K562 (cell line): Measurements from ENCODE around the gene POLD1. TPM values are rescaled to one million over a fixed set of nuclear protein-coding genes. Genes with fewer than 3 reads are reported as not detected.
A peak's percentile ranks its signal among the peaks of the same experiment; 100 is the strongest.

Source experiments
- ARHGAP35 ChIP-seq: fragments of 450-650 bp; IDR thresholded peaks from 2 replicates; pipeline ENCODE4 v1.6.1; 2018; ENCODE audit not compliant: partially characterized antibody
- CREM ChIP-seq: IDR thresholded peaks from 2 replicates; pipeline ENCODE4 v1.6.1; 2014; ENCODE audit warnings: antibody characterized with exemption, low read depth
- ETV1 ChIP-seq: fragments of 450-650 bp; conservative IDR thresholded peaks from 2 replicates; pipeline ENCODE4 v1.6.1; 2016; ENCODE audit warnings: missing genetic modification characterization, control low read depth, low read depth, missing compliant biosample characterization
- HNRNPK ChIP-seq: fragments of 200-400 bp; formaldehyde crosslinking; IDR thresholded peaks from one replicate; pipeline ENCODE4 v1.6.1; 2018; ENCODE audit warnings: mild to moderate bottlenecking, low read depth, low read length; ENCODE audit not compliant: poor library complexity, severe bottlenecking
- JUN ChIP-seq, 2 experiments: sonication (generic) in 1 of 2; formaldehyde crosslinking in 1 of 2; IDR thresholded peaks; 2 replicates each; pipeline versions ENCODE4 v1.6.1 to v1.8.0; 2012 to 2022; ENCODE audit warnings: borderline replicate concordance in 2 of 2, mild to moderate bottlenecking in 2 of 2, improper control_type of control experiment in 1 of 2, low read depth in 1 of 2, low read length in 1 of 2, missing genetic modification reagents in 1 of 2
- MAFF ChIP-seq: IDR thresholded peaks from 2 replicates; pipeline ENCODE4 v1.6.1; 2012; ENCODE audit warnings: low read length, improper control_type of control experiment
- MTA1 ChIP-seq: fragments of 450-650 bp; IDR thresholded peaks from 2 replicates; pipeline ENCODE4 v1.6.1; 2017; ENCODE audit warnings: borderline replicate concordance
- SMAD2 ChIP-seq: fragments of 150-350 bp; IDR thresholded peaks from 2 replicates; pipeline ENCODE4 v1.6.1; 2014; ENCODE audit warnings: low read depth, mild to moderate bottlenecking, low read length
- ZBTB34 ChIP-seq: fragments of 250-450 bp; sonication (Bioruptor Pico); IDR thresholded peaks from 2 replicates; pipeline ENCODE4 v1.8.0; 2021; ENCODE audit warnings: mild to moderate bottlenecking, moderate library complexity
- ZNF655 ChIP-seq: fragments of 250-450 bp; sonication (Bioruptor Pico); IDR thresholded peaks from 2 replicates; pipeline ENCODE4 v1.5.0; 2021
- ZNF79 ChIP-seq: fragments of 250-450 bp; sonication (Bioruptor Pico); IDR thresholded peaks from 2 replicates; pipeline ENCODE4 v1.4.0; 2020; ENCODE audit warnings: low read depth, mild to moderate bottlenecking, moderate library complexity
- polyA plus RNA-seq, 8 experiments: library from polyadenylated mRNA; depleted of rRNA in 4 of 8; stranded (reverse) in 5 of 8; unstranded in 3 of 8; fragments of >200 nt; fragmentation: Nextera tagmentation in 2 of 8; fragmentation: Illumina TruSeq in 1 of 8; extraction: Ambion mirVana in 2 of 8; extraction: Trizol in 1 of 8; gene quantifications; 2 replicates each; pipeline versions ENCODE4 v1.2.1 to v1.2.3, GENCODE V29; 2011 to 2014; ENCODE audit warnings: inconsistent platforms in 1 of 8, missing spikeins in 1 of 8
- total RNA-seq, 7 experiments: library from RNA; depleted of rRNA in 6 of 7; stranded (reverse); fragments of >200 nt in 6 of 7; fragmentation: Illumina TruSeq in 2 of 7; extraction: Trizol in 2 of 7; gene quantifications; 2 replicates each; pipeline versions ENCODE4 v1.2.1 to v1.2.3, GENCODE V29; 2011 to 2021; ENCODE audit warnings: low replicate concordance in 1 of 7
- TF ChIP-seq, protein P1 (sequence below), 2 experiments: fragments of 450-650 bp; IDR thresholded peaks; 2 replicates each; pipeline ENCODE4 v1.6.1; 2016; ENCODE audit warnings: mild to moderate bottlenecking in 2 of 2, borderline replicate concordance in 1 of 2, low read depth in 1 of 2, moderate library complexity in 1 of 2
- TF ChIP-seq, protein P2 (sequence below): sonication (generic); formaldehyde crosslinking; IDR thresholded peaks from 2 replicates; pipeline ENCODE4 v1.8.0; 2022; ENCODE audit warnings: missing genetic modification reagents, mild to moderate bottlenecking, borderline replicate concordance

The POLD1 gene
- total and polyA plus RNA-seq, 9 of the 15 experiments (the other 6 are each of a cell fraction or from before 2014, with no cell fraction given): 1.3 to 312 (median 47.8) TPM

GRCh38 chr19:50358483-50359327, 25.4 kb upstream of the POLD1 start (continued):
- TF ChIP-seq, protein P1, sequence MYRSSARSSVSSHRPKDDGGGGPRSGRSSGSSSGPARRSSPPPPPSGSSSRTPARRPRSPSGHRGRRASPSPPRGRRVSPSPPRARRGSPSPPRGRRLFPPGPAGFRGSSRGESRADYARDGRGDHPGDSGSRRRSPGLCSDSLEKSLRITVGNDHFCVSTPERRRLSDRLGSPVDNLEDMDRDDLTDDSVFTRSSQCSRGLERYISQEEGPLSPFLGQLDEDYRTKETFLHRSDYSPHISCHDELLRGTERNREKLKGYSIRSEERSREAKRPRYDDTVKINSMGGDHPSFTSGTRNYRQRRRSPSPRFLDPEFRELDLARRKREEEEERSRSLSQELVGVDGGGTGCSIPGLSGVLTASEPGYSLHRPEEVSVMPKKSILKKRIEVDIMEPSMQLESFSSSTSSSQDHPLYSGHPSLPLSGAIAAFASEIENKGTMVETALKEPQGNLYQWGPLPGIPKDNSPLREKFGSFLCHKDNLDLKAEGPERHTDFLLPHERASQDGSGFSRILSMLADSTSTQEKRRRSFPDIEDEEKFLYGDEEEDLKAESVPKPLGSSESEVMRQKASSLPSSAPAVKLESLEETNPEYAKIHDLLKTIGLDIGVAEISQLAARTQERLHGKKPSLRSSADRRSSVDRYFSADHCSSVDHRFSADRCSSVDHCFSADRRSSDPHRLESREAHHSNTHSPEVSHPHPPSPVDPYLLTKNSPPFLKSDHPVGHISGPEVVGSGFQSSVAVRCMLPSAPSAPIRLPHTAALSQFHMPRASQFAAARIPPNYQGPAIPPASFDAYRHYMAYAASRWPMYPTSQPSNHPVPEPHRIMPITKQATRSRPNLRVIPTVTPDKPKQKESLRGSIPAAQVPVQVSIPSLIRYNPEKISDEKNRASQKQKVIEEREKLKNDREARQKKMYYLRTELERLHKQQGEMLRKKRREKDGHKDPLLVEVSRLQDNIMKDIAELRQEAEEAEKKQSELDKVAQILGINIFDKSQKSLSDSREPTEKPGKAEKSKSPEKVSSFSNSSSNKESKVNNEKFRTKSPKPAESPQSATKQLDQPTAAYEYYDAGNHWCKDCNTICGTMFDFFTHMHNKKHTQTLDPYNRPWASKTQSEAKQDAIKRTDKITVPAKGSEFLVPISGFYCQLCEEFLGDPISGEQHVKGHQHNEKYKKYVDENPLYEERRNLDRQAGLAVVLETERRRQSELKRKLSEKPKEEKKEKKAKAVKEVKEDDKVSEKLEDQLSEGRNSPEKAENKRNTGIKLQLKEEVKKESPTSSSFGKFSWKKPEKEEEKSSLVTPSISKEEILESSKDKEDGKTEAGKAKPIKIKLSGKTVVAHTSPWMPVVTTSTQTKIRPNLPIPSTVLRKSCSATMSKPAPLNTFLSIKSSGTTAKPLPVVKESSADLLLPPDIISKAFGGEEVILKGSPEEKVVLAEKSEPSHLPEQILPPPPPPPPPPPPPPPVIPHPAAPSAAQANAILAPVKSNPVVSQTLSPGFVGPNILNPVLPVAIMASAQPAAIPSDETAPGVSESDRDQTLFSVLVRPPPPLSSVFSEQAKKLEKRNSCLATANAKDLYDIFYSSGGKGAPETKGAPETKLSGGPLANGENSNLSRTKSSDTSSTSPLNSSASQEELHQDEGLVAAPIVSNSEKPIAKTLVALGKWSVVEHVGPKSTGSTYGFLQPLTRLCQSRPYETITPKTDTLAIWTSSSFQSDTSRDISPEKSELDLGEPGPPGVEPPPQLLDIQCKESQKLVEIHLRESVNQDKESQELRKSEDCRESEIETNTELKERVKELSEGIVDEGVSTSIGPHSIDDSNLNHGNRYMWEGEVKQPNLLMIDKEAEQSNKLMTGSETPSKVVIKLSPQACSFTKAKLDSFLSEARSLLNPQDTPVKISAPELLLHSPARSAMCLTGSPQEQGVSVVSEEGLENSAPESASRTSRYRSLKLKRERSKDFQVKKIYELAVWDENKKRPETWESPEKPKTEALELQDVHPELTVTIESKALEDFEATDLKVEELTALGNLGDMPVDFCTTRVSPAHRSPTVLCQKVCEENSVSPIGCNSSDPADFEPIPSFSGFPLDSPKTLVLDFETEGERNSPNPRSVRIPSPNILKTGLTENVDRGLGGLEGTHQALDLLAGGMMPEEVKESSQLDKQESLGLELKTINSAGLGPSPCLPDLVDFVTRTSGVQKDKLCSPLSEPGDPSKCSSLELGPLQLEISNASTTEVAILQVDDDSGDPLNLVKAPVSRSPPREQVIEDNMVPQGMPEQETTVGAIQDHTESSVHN (IDR thresholded peaks at IDR 0.05; ENCODE audit: borderline replicate concordance in 1 of 2, low read depth in 1 of 2): peak in 1 of 2 experiments; percentile 78; a peak in 1 of 4 replicates
- TF ChIP-seq, protein P2, sequence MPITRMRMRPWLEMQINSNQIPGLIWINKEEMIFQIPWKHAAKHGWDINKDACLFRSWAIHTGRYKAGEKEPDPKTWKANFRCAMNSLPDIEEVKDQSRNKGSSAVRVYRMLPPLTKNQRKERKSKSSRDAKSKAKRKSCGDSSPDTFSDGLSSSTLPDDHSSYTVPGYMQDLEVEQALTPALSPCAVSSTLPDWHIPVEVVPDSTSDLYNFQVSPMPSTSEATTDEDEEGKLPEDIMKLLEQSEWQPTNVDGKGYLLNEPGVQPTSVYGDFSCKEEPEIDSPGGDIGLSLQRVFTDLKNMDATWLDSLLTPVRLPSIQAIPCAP (CRISPR knock-in tag): no peak
- TF ChIP-seq ZBTB34 (CRISPR knock-in tag) (no peak), ZNF79 (CRISPR knock-in tag) (no peak), ZNF655 (CRISPR knock-in tag) (no peak), MAFF (no peak), SMAD2 (no peak), CREM (peak; percentile 100), MTA1 (peak; percentile 89), HNRNPK (no peak), ETV1 (tag) (no peak), ARHGAP35 (no peak), JUN (IDR thresholded peaks at IDR 0.05; ENCODE audit: borderline replicate concordance, low read depth, low read length) (peak; percentile 94), JUN (CRISPR knock-in tag; IDR thresholded peaks at IDR 0.05; ENCODE audit: borderline replicate concordance) (peak; percentile 97)
